Adipose tissue (tissue), 3 donors: ENCODE results near the gene MON2. TPM values are rescaled to one million over a fixed set of nuclear protein-coding genes. Genes with fewer than 3 reads are reported as not detected.
"Not testable (repeated sequence)": the region's sequence is repeated elsewhere in the genome, so short reads cannot be mapped to it uniquely, and the experiment has no call there.

Experiments used
- H3K27ac ChIP-seq: one replicate; pipeline ENCODE4 v1.5.1; 2013; ENCODE audit warnings: low read depth, low read length
- WGBS, 3 donors: extraction: QIAGEN DNeasy Blood & Tissue Kit; methylation state at CpG; one replicate each; pipeline ENCODE4 v1.1.7; 2013; 5-methylcytosine and 5-hydroxymethylcytosine counted together
- polyA plus RNA-seq, 3 donors: library from polyadenylated mRNA; stranded (reverse); fragments of 200-250 nt; gene quantifications; one replicate each; pipeline ENCODE4 v1.2.3, GENCODE V29; 2013
- donor health status: healthy with polysubstance abuse.
- donor health status: Bipolar disorder and iron deficiency.
- donor health status: healthy.

The MON2 gene
- polyA plus RNA-seq, 3 donors, result 7.0 to 14.0 (median 8.1) TPM

DNA sequence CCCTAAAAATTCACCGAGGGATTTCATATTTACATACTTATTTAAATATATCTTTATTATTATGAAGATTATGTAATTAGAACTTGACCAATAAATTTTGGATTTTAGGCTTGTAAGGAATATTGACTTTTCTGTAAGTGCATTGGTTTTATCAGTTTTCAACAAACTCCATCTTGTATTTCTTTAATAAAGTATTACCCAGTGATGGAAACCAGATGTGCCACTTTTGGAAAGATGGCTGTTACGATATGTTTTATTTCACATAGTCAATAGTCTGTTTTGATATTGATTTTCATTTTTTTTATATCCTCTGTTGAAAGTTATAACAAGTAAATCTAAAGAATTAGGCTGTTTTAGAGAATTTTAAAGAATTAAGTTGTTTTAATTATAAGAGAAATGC is 1.8 kb downstream of the MON2 start:
- WGBS, 3 donors, result 43 to 75% (median 71%) methylated on average over 2 of the region's 2 CpGs

GRCh38 chr12:62468935-62469334 is 2.3 kb downstream of the MON2 start:
- no peak overlapping the region for H3K27ac ChIP-seq
- 73 to 85% (median 83%) methylated on average over 8 of the region's 8 CpGs for WGBS, 3 donors

More for the DNA sequence above, 1.8 kb downstream of the MON2 start:
- no peak overlapping the region for H3K27ac ChIP-seq

DNA sequence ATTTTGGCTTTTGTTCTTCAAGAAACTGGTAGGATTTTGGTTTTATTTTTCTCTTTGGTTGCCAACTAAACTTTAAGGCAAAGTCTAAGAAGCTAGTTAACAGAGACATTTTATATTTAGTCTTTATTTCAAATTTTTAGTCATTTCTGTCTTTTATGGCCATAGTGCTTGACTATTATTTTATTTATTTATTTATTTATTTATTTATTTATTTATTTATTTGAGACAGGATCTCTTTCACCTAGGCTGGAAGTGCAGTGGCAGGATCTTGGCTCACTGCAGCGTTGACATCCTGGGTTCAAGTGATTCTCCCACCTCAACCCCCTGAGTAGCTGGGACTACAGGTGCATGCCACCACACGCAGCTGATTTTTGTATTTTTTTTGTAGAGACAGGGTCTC is 3.1 kb downstream of the MON2 start:
- 89 to 96% (median 93%) methylated on average over 2 of the region's 2 CpGs for WGBS, 3 donors
- no peak overlapping the region for H3K27ac ChIP-seq

DNA sequence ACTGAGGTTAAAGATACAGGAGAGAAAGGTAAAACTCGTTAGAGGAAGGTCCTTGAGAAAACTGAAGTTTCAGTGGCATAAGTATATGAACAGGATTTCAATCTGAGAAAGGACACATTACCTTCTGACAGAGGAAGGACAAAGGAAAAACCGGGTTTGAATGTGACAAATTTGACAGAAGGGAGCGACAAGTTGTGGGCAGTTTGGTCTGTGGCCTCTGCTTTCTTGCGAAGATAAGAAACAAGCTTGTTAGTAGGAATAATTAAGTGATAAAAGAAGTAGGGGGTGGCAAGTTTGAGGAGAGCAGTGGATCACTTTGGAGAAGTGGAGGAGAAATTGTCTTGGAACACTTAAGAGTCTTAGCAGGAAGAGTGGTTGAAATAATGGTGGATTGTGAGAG is 5.1 kb downstream of the MON2 start:
- no peak overlapping the region for H3K27ac ChIP-seq
- WGBS, 3 donors, result 75 to 82% (median 80%) methylated on average over 4 of the region's 4 CpGs

- 71 to 86% (median 81%) methylated on average over 3 of the region's 3 CpGs for WGBS, 3 donors
- H3K27ac ChIP-seq, result no peak overlapping the region
These were observed 5.8 kb downstream of the MON2 start for GRCh38 chr12:62472472-62472871.

- H3K27ac ChIP-seq, result no peak overlapping the region
- 70 to 84% (median 73%) methylated on average over 4 of the region's 4 CpGs for WGBS, 3 donors
These were observed 15.4 kb downstream of the MON2 start for GRCh38 chr12:62481843-62482540.

- 96 to 99% (median 99%) methylated on average over 3 of the region's 3 CpGs for WGBS, 3 donors
- no peak overlapping the region for H3K27ac ChIP-seq
These were observed 16.1 kb downstream of the MON2 start for GRCh38 chr12:62482769-62483168.

DNA sequence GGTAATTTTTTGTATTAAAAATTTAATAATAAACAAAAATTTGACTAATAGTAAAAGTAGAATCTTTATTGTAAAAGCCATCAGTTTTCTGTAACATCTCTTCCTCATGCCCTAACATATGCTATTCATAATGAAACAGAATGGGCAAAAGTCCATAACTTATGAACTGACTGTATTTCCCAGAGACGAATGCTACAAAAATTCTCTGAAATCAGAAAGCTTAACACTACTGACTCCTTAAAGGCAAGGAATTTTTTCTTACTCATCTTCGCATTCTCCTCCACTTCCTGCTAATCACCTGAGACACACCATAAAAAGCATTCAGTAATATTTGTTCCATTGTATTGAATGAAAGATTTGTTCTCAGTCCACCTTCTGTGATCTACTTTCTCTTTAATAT is 17.6 kb downstream of the MON2 start:
- WGBS, 3 donors, result 75 to 88% (median 86%) methylated on average over 2 of the region's 2 CpGs
- no peak overlapping the region for H3K27ac ChIP-seq

DNA sequence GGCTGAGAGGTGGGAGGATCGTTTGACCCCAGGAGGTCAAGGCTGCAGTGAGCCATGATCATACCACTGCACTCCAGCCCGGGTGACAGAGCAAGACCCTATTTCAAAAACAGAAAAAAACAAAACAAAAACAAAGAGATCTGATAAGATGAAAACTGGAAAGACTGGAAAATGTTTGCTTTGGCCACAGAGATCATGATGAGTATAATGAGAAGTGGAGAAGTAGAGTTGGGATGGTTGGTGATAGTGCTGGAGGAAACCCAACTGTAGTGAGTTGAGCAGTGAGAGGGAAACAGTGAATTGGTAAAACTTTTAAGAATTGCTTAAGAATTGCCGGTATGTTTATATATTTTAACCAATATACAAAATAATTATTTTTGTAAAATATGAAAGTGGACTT is 39.2 kb downstream of the MON2 start:
- 90 to 97% (median 93%) methylated on average over 3 of the region's 3 CpGs for WGBS, 3 donors
- no peak overlapping the region for H3K27ac ChIP-seq

GRCh38 chr12:62512901-62513300 is 46.3 kb downstream of the MON2 start:
- H3K27ac ChIP-seq, result no peak overlapping the region
- WGBS, 3 donors, result 94 to 99% (median 98%) methylated on average over 5 of the region's 5 CpGs

DNA sequence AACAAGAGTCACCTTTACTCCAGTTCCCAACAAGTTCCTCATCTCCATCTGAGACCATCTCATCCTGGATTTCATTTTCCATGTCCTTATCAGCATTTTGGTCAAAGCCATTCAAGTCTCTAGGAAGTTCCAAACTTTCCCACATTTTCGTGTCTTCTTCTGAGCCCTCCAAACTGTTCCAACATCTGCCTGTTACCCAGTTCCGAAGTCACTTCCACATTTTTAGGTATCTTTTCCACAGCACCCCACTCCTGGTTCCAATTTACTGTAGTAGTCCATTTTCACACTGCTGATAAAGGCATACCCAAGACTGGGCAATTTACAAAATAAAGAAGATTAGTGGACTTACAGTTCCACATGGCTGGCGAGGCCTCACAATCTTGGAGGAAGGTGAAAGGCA is 47.5 kb downstream of the MON2 start:
- not testable (repeated sequence) for H3K27ac ChIP-seq
- WGBS, 3 donors, result 97 to 100% (median 98%) methylated on average over 3 of the region's 3 CpGs

- H3K27ac ChIP-seq, result no peak overlapping the region
These were observed 50.3 kb downstream of the MON2 start for GRCh38 chr12:62516927-62517326.

DNA sequence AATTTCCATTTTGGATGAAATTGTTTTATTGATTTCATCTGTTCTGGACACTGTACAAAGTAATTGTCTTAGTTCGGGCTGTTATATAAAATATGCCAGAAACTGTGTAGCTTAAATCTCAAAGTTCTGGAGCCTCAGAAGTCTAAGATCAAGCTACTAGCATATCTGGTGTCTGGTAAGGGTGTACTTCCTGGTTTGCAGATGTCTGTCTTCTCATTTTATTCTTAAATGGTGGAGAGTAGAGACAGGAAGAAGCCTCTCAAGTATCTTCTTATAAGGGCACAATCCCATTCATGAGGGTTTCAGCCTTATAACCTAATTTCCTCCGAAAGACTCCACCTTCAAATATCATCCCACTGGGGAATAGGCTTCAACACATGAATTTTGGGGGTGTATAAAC is 51.3 kb downstream of the MON2 start:
- WGBS, 3 donors, result 91 to 94% (median 92%) methylated on average over 2 of the region's 2 CpGs
- H3K27ac ChIP-seq, result no peak overlapping the region

GRCh38 chr12:62519043-62519442 is 52.4 kb downstream of the MON2 start:
- H3K27ac ChIP-seq, result no peak overlapping the region
- WGBS, 3 donors, result 78 to 85% (median 83%) methylated on average over 5 of the region's 5 CpGs

GRCh38 chr12:62520361-62520760 is 53.7 kb downstream of the MON2 start:
- H3K27ac ChIP-seq, result no peak overlapping the region
- 84 to 95% (median 88%) methylated on average over 5 of the region's 5 CpGs for WGBS, 3 donors

GRCh38 chr12:62522984-62523383 is 56.4 kb downstream of the MON2 start:
- H3K27ac ChIP-seq, result no peak overlapping the region
- 84 to 93% (median 92%) methylated on average over 2 of the region's 2 CpGs for WGBS, 3 donors

- WGBS, 3 donors, result 29 to 78% (median 77%) methylated on average over 1 of the region's 1 CpG
- no peak overlapping the region for H3K27ac ChIP-seq
These were observed 57.0 kb downstream of the MON2 start for GRCh38 chr12:62523619-62524018.

GRCh38 chr12:62525271-62525670 is 58.6 kb downstream of the MON2 start:
- no peak overlapping the region for H3K27ac ChIP-seq

DNA sequence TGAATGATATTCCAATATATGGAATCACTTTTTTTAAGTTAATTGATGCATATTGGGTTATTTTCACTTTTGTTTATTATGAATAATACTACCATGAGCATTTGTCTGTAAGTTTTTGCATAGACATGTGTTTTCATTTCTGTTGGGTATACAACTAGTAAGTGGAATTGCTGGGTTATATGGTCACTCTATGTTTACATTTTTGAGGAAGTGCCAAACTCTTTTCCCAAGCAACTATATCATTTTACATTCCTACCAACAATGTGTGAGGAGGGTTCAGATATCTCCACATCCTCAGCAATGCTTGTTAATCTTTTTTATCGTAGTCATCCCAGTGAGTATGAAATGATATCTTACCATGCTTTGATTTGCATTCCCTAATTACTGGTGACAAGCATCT is 64.0 kb downstream of the MON2 start:
- WGBS, 3 donors, result 74 to 91% (median 84%) methylated on average over 1 of the region's 1 CpG
- H3K27ac ChIP-seq, result no peak overlapping the region

DNA sequence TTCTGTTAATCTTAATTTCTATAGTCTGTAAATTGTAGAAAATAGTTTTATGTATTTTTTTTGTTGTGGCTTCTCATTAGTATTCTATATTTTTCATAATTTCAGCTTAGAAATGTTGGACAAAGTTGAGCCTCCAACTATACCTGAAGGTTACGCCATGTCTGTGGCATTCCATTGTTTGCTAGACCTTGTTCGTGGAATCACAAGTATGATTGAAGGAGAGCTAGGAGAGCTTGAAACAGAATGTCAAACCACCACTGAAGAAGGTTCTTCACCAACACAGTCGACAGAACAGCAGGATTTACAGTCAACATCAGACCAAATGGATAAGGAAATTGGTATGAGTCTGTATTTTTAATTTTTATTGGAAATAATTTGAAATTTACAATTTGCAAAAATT is 65.7 kb downstream of the MON2 start:
- no peak overlapping the region for H3K27ac ChIP-seq
- 66 to 79% (median 75%) methylated on average over 3 of the region's 3 CpGs for WGBS, 3 donors
